ENCODE data around the gene PCK1. TPM values are rescaled to one million over a fixed set of nuclear protein-coding genes. Genes with fewer than 3 reads are reported as not detected.

PCK1 gene
- total RNA-seq (2014; rRNA removed; shearing (Covaris generic)) (not detected in 2 replicates), polyA plus RNA-seq (2016; fragmentation: Nextera tagmentation; extraction: Ambion mirVana) (not detected in 2 replicates)
- long read RNA-seq: 0 reads

DNA sequence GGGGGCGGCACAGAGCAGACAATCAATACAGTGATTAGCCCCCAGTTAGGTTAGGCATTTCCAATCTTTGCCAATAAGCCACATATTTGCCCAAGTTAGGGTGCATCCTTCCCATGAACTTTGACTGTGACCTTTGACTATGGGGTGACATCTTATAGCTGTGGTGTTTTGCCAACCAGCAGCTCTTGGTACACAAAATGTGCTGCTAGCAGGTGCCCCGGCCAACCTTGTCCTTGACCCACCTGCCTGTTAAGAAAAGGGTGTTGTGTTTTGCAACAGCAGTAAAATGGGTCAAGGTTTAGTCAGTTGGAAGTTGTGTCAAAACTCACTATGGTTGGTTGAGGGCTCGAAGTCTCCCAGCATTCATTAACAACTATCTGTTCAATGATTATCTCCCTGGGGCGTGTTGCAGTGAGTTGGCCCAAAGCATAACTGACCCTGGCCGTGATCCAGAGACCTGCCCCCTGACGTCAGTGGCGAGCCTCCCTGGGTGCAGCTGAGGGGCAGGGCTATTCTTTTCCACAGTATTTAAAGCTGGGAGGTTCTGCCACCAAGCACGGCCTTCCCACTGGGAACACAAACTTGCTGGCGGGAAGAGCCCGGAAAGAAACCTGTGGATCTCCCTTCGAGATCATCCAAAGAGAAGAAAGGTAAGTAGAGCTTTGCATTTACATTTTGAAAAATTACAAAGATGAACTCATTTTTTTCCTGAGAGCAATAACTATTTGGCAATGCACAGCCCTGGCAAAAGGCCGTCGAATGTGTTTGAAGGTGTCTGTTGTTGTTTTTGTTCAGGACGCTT lies at the start of gene PCK1:
TSS of gene PCK1 (plus strand) at position 557 of the 802 bp plus-strand sequence. CDS start 302 bp downstream, outside the sequence.
- no peak within 1 kb of the TSS for H3K27ac Mint-ChIP-seq
- peaks cover 3% of the 10 kb centered on the region for H3K27me3 Mint-ChIP-seq (ENCODE audit: insufficient read depth, low read depth, poor library complexity)
- Histone ChIP-seq H3K4me3 (no peak within 1 kb of the TSS), H3K27ac (ENCODE audit: low read depth) (no peak within 1 kb of the TSS), H2AFZ (no peak within 1 kb of the TSS), H3K9me2 (ENCODE audit: insufficient read depth) (0 out of 2 replicates have a peak, but pooled peaks cover 6% of the 10 kb centered on the region), H3K4me2 (no peak within 1 kb of the TSS), H3F3A (replicated peaks; ENCODE audit: low read depth) (no peaks in the 10 kb centered on the region), H3K27me3 (ENCODE audit: insufficient read depth) (no peaks in the 10 kb centered on the region), H3K36me3 (ENCODE audit: insufficient read depth) (no peaks in the 10 kb centered on the region), H4K20me1 (replicated peaks; ENCODE audit: insufficient read depth) (no peaks in the 10 kb centered on the region), H3K4me1 (ENCODE audit: insufficient read depth) (no peaks in the 10 kb centered on the region), H3K79me2 (replicated peaks; ENCODE audit: insufficient read depth) (no peaks in the 10 kb centered on the region)
- DNase-seq (ENCODE audit: low spot score) (no peak), ATAC-seq (no peak)
- H3K4me1 Mint-ChIP-seq: no peaks in the 10 kb centered on the region
- no peak within 1 kb of the TSS for H3K4me3 Mint-ChIP-seq
- H3K9me3 Mint-ChIP-seq: peaks cover 2% of the 10 kb centered on the region; the same call in 1 of the 3 replicates
- no peaks in the 10 kb centered on the region for H3K36me3 Mint-ChIP-seq (ENCODE audit: low read depth)
- TF ChIP-seq CREB1 (CRISPR knock-in tag; IDR thresholded peaks at IDR 0.05; ENCODE audit: low read depth): no peak
- TF ChIP-seq, protein P1, sequence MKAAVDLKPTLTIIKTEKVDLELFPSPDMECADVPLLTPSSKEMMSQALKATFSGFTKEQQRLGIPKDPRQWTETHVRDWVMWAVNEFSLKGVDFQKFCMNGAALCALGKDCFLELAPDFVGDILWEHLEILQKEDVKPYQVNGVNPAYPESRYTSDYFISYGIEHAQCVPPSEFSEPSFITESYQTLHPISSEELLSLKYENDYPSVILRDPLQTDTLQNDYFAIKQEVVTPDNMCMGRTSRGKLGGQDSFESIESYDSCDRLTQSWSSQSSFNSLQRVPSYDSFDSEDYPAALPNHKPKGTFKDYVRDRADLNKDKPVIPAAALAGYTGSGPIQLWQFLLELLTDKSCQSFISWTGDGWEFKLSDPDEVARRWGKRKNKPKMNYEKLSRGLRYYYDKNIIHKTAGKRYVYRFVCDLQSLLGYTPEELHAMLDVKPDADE (IDR thresholded peaks at IDR 0.05): no peak
- TF ChIP-seq, protein P2, sequence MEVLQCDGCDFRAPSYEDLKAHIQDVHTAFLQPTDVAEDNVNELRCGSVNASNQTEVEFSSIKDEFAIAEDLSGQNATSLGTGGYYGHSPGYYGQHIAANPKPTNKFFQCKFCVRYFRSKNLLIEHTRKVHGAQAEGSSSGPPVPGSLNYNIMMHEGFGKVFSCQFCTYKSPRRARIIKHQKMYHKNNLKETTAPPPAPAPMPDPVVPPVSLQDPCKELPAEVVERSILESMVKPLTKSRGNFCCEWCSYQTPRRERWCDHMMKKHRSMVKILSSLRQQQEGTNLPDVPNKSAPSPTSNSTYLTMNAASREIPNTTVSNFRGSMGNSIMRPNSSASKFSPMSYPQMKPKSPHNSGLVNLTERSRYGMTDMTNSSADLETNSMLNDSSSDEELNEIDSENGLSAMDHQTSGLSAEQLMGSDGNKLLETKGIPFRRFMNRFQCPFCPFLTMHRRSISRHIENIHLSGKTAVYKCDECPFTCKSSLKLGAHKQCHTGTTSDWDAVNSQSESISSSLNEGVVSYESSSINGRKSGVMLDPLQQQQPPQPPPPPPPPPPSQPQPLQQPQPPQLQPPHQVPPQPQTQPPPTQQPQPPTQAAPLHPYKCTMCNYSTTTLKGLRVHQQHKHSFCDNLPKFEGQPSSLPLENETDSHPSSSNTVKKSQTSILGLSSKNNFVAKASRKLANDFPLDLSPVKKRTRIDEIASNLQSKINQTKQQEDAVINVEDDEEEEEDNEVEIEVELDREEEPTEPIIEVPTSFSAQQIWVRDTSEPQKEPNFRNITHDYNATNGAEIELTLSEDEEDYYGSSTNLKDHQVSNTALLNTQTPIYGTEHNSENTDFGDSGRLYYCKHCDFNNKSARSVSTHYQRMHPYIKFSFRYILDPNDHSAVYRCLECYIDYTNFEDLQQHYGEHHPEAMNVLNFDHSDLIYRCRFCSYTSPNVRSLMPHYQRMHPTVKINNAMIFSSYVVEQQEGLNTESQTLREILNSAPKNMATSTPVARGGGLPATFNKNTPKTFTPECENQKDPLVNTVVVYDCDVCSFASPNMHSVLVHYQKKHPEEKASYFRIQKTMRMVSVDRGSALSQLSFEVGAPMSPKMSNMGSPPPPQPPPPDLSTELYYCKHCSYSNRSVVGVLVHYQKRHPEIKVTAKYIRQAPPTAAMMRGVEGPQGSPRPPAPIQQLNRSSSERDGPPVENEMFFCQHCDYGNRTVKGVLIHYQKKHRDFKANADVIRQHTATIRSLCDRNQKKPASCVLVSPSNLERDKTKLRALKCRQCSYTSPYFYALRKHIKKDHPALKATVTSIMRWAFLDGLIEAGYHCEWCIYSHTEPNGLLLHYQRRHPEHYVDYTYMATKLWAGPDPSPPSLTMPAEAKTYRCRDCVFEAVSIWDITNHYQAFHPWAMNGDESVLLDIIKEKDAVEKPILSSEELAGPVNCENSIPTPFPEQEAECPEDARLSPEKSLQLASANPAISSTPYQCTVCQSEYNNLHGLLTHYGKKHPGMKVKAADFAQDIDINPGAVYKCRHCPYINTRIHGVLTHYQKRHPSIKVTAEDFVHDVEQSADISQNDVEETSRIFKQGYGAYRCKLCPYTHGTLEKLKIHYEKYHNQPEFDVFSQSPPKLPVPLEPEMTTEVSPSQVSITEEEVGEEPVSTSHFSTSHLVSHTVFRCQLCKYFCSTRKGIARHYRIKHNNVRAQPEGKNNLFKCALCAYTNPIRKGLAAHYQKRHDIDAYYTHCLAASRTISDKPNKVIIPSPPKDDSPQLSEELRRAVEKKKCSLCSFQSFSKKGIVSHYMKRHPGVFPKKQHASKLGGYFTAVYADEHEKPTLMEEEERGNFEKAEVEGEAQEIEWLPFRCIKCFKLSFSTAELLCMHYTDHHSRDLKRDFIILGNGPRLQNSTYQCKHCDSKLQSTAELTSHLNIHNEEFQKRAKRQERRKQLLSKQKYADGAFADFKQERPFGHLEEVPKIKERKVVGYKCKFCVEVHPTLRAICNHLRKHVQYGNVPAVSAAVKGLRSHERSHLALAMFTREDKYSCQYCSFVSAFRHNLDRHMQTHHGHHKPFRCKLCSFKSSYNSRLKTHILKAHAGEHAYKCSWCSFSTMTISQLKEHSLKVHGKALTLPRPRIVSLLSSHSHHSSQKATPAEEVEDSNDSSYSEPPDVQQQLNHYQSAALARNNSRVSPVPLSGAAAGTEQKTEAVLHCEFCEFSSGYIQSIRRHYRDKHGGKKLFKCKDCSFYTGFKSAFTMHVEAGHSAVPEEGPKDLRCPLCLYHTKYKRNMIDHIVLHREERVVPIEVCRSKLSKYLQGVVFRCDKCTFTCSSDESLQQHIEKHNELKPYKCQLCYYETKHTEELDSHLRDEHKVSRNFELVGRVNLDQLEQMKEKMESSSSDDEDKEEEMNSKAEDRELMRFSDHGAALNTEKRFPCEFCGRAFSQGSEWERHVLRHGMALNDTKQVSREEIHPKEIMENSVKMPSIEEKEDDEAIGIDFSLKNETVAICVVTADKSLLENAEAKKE (CRISPR knock-in tag; IDR thresholded peaks at IDR 0.05): no peak
- no peak for TF ChIP-seq EZH2phosphoT487 (IDR thresholded peaks at IDR 0.05; ENCODE audit: unreplicated experiment)
- TF ChIP-seq NANOG (IDR thresholded peaks at IDR 0.05; ENCODE audit: borderline replicate concordance): no peak
- TF ChIP-seq ZNF331 (CRISPR knock-in tag; IDR thresholded peaks at IDR 0.05; ENCODE audit: low read depth): no peak
- TF ChIP-seq STAT1 (IDR thresholded peaks at IDR 0.05; ENCODE audit: unreplicated experiment): no peak
- no peak for TF ChIP-seq EZH2 (IDR thresholded peaks at IDR 0.05; ENCODE audit: low read depth, unreplicated experiment)
- TF ChIP-seq, protein P3, sequence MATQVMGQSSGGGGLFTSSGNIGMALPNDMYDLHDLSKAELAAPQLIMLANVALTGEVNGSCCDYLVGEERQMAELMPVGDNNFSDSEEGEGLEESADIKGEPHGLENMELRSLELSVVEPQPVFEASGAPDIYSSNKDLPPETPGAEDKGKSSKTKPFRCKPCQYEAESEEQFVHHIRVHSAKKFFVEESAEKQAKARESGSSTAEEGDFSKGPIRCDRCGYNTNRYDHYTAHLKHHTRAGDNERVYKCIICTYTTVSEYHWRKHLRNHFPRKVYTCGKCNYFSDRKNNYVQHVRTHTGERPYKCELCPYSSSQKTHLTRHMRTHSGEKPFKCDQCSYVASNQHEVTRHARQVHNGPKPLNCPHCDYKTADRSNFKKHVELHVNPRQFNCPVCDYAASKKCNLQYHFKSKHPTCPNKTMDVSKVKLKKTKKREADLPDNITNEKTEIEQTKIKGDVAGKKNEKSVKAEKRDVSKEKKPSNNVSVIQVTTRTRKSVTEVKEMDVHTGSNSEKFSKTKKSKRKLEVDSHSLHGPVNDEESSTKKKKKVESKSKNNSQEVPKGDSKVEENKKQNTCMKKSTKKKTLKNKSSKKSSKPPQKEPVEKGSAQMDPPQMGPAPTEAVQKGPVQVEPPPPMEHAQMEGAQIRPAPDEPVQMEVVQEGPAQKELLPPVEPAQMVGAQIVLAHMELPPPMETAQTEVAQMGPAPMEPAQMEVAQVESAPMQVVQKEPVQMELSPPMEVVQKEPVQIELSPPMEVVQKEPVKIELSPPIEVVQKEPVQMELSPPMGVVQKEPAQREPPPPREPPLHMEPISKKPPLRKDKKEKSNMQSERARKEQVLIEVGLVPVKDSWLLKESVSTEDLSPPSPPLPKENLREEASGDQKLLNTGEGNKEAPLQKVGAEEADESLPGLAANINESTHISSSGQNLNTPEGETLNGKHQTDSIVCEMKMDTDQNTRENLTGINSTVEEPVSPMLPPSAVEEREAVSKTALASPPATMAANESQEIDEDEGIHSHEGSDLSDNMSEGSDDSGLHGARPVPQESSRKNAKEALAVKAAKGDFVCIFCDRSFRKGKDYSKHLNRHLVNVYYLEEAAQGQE (IDR thresholded peaks at IDR 0.05; ENCODE audit: unreplicated experiment): no peak
- TF ChIP-seq, protein P4, sequence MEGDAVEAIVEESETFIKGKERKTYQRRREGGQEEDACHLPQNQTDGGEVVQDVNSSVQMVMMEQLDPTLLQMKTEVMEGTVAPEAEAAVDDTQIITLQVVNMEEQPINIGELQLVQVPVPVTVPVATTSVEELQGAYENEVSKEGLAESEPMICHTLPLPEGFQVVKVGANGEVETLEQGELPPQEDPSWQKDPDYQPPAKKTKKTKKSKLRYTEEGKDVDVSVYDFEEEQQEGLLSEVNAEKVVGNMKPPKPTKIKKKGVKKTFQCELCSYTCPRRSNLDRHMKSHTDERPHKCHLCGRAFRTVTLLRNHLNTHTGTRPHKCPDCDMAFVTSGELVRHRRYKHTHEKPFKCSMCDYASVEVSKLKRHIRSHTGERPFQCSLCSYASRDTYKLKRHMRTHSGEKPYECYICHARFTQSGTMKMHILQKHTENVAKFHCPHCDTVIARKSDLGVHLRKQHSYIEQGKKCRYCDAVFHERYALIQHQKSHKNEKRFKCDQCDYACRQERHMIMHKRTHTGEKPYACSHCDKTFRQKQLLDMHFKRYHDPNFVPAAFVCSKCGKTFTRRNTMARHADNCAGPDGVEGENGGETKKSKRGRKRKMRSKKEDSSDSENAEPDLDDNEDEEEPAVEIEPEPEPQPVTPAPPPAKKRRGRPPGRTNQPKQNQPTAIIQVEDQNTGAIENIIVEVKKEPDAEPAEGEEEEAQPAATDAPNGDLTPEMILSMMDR (conservative IDR thresholded peaks at IDR 0.05; ENCODE audit: low read depth in 2 of 2): no peak
- no peak for TF ChIP-seq ZNF114 (CRISPR knock-in tag; IDR thresholded peaks at IDR 0.05)
- TF ChIP-seq POLR2AphosphoS5 (IDR thresholded peaks at IDR 0.05; ENCODE audit: low read depth): no peak
- no peak for TF ChIP-seq JUNB (IDR thresholded peaks at IDR 0.05; ENCODE audit: unreplicated experiment)
